Neural cell (in vitro differentiated cells): ENCODE results near the gene SLC41A3. TPM values are rescaled to one million over a fixed set of nuclear protein-coding genes. Genes with fewer than 3 reads are reported as not detected.

ENCODE experiments used
- H2AFZ ChIP-seq: fragments of 200-600, 300-800 bp; sonication (generic), shearing (Covaris generic); 2 replicates; pipeline ENCODE4 v1.6.0; 2014; ENCODE audit warnings: low read depth, mild to moderate bottlenecking, antibody characterized with exemption, low read length, moderate library complexity
- H3F3A ChIP-seq: fragments of 200-600 bp; shearing (Covaris generic); 2 replicates; pipeline ENCODE4 v1.6.1; 2016; ENCODE audit warnings: mild to moderate bottlenecking, moderate library complexity, mixed read lengths, antibody characterized with exemption, low read length; ENCODE audit not compliant: insufficient read depth, poor library complexity, severe bottlenecking
- H3K27ac ChIP-seq: fragments of 200-600, 300-800 bp; sonication (generic), shearing (Covaris generic); 2 replicates; pipeline ENCODE4 v1.5.1; 2014; ENCODE audit warnings: mild to moderate bottlenecking, low read length, moderate library complexity
- H3K27me3 ChIP-seq: fragments of 300-800, 200-600 bp; sonication (generic), shearing (Covaris generic); 2 replicates; pipeline ENCODE4 v1.6.0; 2014; ENCODE audit warnings: mild to moderate bottlenecking, low read depth, low read length, moderate library complexity; ENCODE audit not compliant: insufficient read depth
- H3K36me3 ChIP-seq: fragments of 300-800, 200-600 bp; sonication (generic), shearing (Covaris generic); 2 replicates; pipeline ENCODE4 v1.5.1; 2014; ENCODE audit warnings: mild to moderate bottlenecking, antibody characterized with exemption, low read length, moderate library complexity; ENCODE audit not compliant: insufficient read depth
- H3K4me2 ChIP-seq: fragments of 300-800, 200-600 bp; sonication (generic), shearing (Covaris generic); 2 replicates; pipeline ENCODE4 v1.6.0; 2014; ENCODE audit warnings: mild to moderate bottlenecking, low read length
- H3K4me3 ChIP-seq: fragments of 300-800, 200-600 bp; sonication (generic), shearing (Covaris generic); 2 replicates; pipeline ENCODE4 v1.5.1; 2014; ENCODE audit warnings: mild to moderate bottlenecking, low read length, moderate library complexity
- H3K79me2 ChIP-seq: fragments of 200-600 bp; shearing (Covaris generic); replicated peaks from 2 replicates; pipeline ENCODE4 v1.6.0; 2014; ENCODE audit warnings: mild to moderate bottlenecking, low read length, moderate library complexity; ENCODE audit not compliant: insufficient read depth
- H3K9ac ChIP-seq: fragments of 300-800, 200-600 bp; sonication (generic), shearing (Covaris generic); 2 replicates; pipeline ENCODE4 v1.6.1; 2016; ENCODE audit warnings: mild to moderate bottlenecking, low read length, mixed read lengths
- H3K9me2 ChIP-seq: fragments of 200-600 bp; shearing (Covaris generic); 2 replicates; pipeline ENCODE4 v1.6.1; 2016; ENCODE audit warnings: mild to moderate bottlenecking, low read length, mixed read lengths; ENCODE audit not compliant: insufficient read depth
- H3K9me3 ChIP-seq: fragments of 200-600, 300-800 bp; sonication (generic), shearing (Covaris generic); 2 replicates; pipeline ENCODE4 v1.6.1; 2016; ENCODE audit warnings: mild to moderate bottlenecking, mixed run types, low read length, moderate library complexity, mixed read lengths
- H4K20me1 ChIP-seq: fragments of 200-600 bp; shearing (Covaris generic); 2 replicates; pipeline ENCODE4 v1.6.1; 2016; ENCODE audit warnings: mild to moderate bottlenecking, mixed run types; ENCODE audit not compliant: insufficient read depth
- EP300 ChIP-seq: fragments of 450-650 bp; conservative IDR thresholded peaks from 2 replicates; pipeline ENCODE4 v1.6.1; 2014; ENCODE audit warnings: antibody characterized with exemption, mild to moderate bottlenecking, moderate library complexity; ENCODE audit not compliant: poor library complexity, severe bottlenecking
- EZH2 ChIP-seq: fragments of 200-600, 300-800 bp; shearing (Covaris generic), sonication (generic); IDR thresholded peaks from 2 replicates; pipeline ENCODE4 v1.6.1; 2014; ENCODE audit warnings: antibody characterized with exemption, low read length, borderline replicate concordance, mild to moderate bottlenecking; ENCODE audit not compliant: insufficient read depth, poor library complexity, severe bottlenecking
- MXI1 ChIP-seq: fragments of 450-650 bp; conservative IDR thresholded peaks from 2 replicates; pipeline ENCODE4 v1.6.1; 2014; ENCODE audit warnings: antibody characterized with exemption, mild to moderate bottlenecking; ENCODE audit not compliant: poor library complexity, severe bottlenecking
- POLR2AphosphoS5 ChIP-seq: IDR thresholded peaks from 2 replicates; pipeline ENCODE4 v1.6.1; 2012
- RAD21 ChIP-seq: fragments of 450-650 bp; conservative IDR thresholded peaks from 2 replicates; pipeline ENCODE4 v1.6.1; 2014; ENCODE audit warnings: antibody characterized with exemption, mild to moderate bottlenecking, moderate library complexity
- SMC3 ChIP-seq: fragments of 450-650 bp; conservative IDR thresholded peaks from 2 replicates; pipeline ENCODE4 v1.6.1; 2014; ENCODE audit warnings: antibody characterized with exemption, mild to moderate bottlenecking, moderate library complexity; ENCODE audit not compliant: poor library complexity
- TAF1 ChIP-seq: IDR thresholded peaks from 2 replicates; pipeline ENCODE4 v1.6.1; 2012; ENCODE audit warnings: low read depth
- polyA plus RNA-seq: library from polyadenylated mRNA; depleted of rRNA; stranded (reverse); fragments of >200 nt; gene quantifications from 2 replicates; pipeline ENCODE4 v1.2.3, GENCODE V29; 2014
- TF ChIP-seq, protein P1 (sequence below): fragments of 450-650 bp; IDR thresholded peaks from 2 replicates; pipeline ENCODE4 v1.5.1; 2014; ENCODE audit warnings: antibody characterized with exemption, mild to moderate bottlenecking, moderate library complexity; ENCODE audit not compliant: poor library complexity, severe bottlenecking
- TF ChIP-seq, protein P2 (sequence below): IDR thresholded peaks from 2 replicates; pipeline ENCODE4 v1.6.1; 2012; ENCODE audit warnings: borderline replicate concordance

SLC41A3 gene
- polyA plus RNA-seq, 1 donor from 2014 or later = 80.0 TPM

DNA sequence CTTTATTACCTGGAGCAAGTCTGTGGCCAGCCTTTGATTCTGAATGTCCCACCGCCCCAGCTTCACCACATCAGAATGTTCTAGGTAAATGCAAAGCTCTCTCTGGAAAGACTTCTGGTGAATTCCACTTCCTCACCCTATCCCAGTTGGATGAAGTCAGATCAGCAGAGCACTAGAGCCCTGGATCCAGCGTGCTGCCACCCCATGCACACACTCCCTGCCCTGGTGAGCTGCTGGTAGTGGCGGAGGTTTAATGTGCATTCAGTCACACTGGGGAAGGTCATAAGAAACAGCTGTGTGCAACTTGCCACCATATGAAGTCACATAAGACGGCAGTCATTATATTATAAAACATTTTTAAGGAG is 16.3 kb upstream of the SLC41A3 start:
- Histone ChIP-seq H3K9me3 (no peaks in the 10 kb centered on the region), H3K27ac (no peak overlapping the region), H2AFZ (no peak overlapping the region), H3K4me3 (no peak overlapping the region), H3K4me2 (no peak overlapping the region), H3F3A (no peaks in the 10 kb centered on the region), H3K9me2 (no peaks in the 10 kb centered on the region), H3K9ac (no peak overlapping the region), H3K27me3 (no peaks in the 10 kb centered on the region), H3K79me2 (no peaks in the 10 kb centered on the region), H3K36me3 (no peaks in the 10 kb centered on the region), H4K20me1 (no peaks in the 10 kb centered on the region)
- TF ChIP-seq EP300 (no peak), SMC3 (no peak), TAF1 (no peak), RAD21 (no peak), EZH2 (no peak), MXI1 (no peak), POLR2AphosphoS5 (no peak)
- TF ChIP-seq, protein P1, sequence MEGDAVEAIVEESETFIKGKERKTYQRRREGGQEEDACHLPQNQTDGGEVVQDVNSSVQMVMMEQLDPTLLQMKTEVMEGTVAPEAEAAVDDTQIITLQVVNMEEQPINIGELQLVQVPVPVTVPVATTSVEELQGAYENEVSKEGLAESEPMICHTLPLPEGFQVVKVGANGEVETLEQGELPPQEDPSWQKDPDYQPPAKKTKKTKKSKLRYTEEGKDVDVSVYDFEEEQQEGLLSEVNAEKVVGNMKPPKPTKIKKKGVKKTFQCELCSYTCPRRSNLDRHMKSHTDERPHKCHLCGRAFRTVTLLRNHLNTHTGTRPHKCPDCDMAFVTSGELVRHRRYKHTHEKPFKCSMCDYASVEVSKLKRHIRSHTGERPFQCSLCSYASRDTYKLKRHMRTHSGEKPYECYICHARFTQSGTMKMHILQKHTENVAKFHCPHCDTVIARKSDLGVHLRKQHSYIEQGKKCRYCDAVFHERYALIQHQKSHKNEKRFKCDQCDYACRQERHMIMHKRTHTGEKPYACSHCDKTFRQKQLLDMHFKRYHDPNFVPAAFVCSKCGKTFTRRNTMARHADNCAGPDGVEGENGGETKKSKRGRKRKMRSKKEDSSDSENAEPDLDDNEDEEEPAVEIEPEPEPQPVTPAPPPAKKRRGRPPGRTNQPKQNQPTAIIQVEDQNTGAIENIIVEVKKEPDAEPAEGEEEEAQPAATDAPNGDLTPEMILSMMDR = no peak
- TF ChIP-seq, protein P2, sequence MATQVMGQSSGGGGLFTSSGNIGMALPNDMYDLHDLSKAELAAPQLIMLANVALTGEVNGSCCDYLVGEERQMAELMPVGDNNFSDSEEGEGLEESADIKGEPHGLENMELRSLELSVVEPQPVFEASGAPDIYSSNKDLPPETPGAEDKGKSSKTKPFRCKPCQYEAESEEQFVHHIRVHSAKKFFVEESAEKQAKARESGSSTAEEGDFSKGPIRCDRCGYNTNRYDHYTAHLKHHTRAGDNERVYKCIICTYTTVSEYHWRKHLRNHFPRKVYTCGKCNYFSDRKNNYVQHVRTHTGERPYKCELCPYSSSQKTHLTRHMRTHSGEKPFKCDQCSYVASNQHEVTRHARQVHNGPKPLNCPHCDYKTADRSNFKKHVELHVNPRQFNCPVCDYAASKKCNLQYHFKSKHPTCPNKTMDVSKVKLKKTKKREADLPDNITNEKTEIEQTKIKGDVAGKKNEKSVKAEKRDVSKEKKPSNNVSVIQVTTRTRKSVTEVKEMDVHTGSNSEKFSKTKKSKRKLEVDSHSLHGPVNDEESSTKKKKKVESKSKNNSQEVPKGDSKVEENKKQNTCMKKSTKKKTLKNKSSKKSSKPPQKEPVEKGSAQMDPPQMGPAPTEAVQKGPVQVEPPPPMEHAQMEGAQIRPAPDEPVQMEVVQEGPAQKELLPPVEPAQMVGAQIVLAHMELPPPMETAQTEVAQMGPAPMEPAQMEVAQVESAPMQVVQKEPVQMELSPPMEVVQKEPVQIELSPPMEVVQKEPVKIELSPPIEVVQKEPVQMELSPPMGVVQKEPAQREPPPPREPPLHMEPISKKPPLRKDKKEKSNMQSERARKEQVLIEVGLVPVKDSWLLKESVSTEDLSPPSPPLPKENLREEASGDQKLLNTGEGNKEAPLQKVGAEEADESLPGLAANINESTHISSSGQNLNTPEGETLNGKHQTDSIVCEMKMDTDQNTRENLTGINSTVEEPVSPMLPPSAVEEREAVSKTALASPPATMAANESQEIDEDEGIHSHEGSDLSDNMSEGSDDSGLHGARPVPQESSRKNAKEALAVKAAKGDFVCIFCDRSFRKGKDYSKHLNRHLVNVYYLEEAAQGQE = no peak

DNA sequence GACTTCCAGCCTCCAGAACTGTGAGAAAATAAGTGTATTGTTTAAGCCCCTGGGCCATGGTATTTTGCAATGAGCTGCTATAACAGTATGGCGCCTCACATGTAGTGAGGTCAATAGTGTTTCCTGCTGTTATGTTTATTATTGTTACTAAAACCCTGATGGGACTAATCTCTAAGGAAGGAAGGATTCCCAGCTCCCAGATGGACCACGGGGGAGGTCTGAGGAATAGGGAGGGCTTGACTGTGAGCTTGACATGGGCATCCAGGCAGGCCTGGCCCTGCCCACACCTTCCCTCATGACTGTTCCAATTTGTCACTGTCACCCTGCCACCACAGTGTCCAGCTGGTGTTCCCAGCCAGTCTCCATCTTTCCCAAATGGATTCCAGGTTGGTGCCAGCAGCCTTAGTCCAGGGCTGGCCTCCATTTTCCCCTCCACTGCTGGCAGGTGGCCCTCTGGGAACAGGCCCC is 14.5 kb upstream of the SLC41A3 start:
- TF ChIP-seq EP300 (no peak), TAF1 (no peak), MXI1 (no peak)
- no peaks in the 10 kb centered on the region for H3F3A ChIP-seq
- no peaks in the 10 kb centered on the region for H3K9me2 ChIP-seq

DNA sequence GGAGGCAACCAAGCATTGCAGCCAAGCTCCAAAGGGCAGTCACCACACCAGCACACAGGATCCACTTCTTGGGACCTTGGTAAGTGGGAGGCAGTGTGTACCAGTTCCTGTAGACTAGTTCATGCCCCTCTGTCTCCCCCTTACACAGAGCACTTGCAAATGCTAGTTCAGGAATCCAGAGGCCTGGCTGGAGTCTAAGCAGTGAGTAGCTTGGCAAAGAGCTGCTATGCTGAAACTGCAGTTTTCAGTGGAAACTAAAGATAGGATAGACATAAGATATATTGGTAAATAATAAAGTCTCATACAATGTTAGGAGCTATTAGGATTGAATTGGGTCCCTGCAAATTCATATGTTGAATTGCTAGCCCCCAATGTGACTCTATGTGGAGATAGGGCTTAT is 13.9 kb upstream of the SLC41A3 start:
- TF ChIP-seq RAD21 (no peak), EZH2 (no peak), MXI1 (no peak), POLR2AphosphoS5 (no peak), SMC3 (no peak), EP300 (no peak), TAF1 (no peak)
- TF ChIP-seq, protein P2 = no peak
- TF ChIP-seq, protein P1 = no peak
- Histone ChIP-seq H3K4me2 (no peak overlapping the region), H3K79me2 (no peaks in the 10 kb centered on the region), H3K9me2 (no peaks in the 10 kb centered on the region), H3F3A (no peaks in the 10 kb centered on the region), H3K4me3 (no peak overlapping the region), H3K9ac (no peak overlapping the region), H3K9me3 (no peaks in the 10 kb centered on the region), H3K27me3 (no peaks in the 10 kb centered on the region), H3K27ac (no peak overlapping the region), H4K20me1 (no peaks in the 10 kb centered on the region), H2AFZ (no peak overlapping the region), H3K36me3 (no peaks in the 10 kb centered on the region)

More for the DNA sequence above, 14.5 kb upstream of the SLC41A3 start:
- Histone ChIP-seq H3K4me3 (no peak overlapping the region), H3K4me2 (no peak overlapping the region), H3K9ac (no peak overlapping the region), H3K36me3 (no peaks in the 10 kb centered on the region), H3K79me2 (no peaks in the 10 kb centered on the region), H3K9me3 (no peaks in the 10 kb centered on the region), H3K27me3 (no peaks in the 10 kb centered on the region), H4K20me1 (no peaks in the 10 kb centered on the region), H3K27ac (no peak overlapping the region), H2AFZ (no peak overlapping the region)
